ENCODE results near the gene ADGRV1. TPM values are rescaled to one million over a fixed set of nuclear protein-coding genes. Genes with fewer than 3 reads are reported as not detected.
A peak's percentile ranks its signal among the peaks of the same experiment; 100 is the strongest.

ADGRV1 gene
- total and polyA plus RNA-seq, 9 of the 15 experiments (the other 6 are each of a cell fraction or from before 2014, with no cell fraction given): 21.7 to 156 (median 58.2) TPM

DNA sequence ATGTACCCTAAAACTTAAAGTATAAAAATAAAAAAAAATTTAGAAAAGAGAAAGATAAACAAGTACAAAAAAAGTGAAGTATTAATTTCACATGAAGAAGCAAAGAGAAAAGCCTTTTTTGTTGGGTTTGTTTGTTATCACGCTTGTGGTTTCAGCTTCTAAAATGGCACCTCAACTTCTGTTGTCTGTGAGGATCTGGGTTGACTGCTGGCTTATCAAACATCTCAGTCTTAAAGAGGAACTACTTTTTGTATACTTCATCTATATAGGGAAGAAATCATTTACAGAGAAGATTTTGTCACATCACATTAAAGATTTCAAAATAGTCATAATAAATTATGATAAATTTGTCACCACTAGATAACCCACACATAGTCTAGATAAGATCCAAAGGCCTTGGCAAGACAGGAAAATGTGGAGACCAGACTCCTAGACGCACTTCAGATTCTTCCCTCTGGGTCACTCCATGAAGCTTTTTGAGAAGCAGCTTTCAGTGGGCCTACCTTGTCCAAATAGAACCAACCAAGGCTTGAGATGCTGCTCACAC, 8.8 kb upstream of the ADGRV1 start (continued):
- TF ChIP-seq MGA (IDR thresholded peaks at IDR 0.05) (0 out of 2 replicates have a peak, but pooled peaks have one; percentile 17), ZNF644 (tag; IDR thresholded peaks at IDR 0.05; ENCODE audit: low read depth) (peak; percentile 68; the same call in 1 of the 2 replicates), PBX2 (CRISPR knock-in tag; IDR thresholded peaks at IDR 0.05; ENCODE audit: low read depth) (no peak), PBX2 (tag; conservative IDR thresholded peaks at IDR 0.05; ENCODE audit: low read depth) (peak; percentile 64; the same call in 1 of the 2 replicates), TCF7 (IDR thresholded peaks at IDR 0.05; ENCODE audit: borderline replicate concordance) (no peak)

Data from K562 (cell line).